ENCODE results near the gene DOCK11. TPM values are rescaled to one million over a fixed set of nuclear protein-coding genes. Genes with fewer than 3 reads are reported as not detected.

Gene DOCK11
- total and polyA plus RNA-seq, 2 donors (not counting 1 experiment from before 2014, with no cell fraction given): 31.0 to 83.5 TPM

DNA sequence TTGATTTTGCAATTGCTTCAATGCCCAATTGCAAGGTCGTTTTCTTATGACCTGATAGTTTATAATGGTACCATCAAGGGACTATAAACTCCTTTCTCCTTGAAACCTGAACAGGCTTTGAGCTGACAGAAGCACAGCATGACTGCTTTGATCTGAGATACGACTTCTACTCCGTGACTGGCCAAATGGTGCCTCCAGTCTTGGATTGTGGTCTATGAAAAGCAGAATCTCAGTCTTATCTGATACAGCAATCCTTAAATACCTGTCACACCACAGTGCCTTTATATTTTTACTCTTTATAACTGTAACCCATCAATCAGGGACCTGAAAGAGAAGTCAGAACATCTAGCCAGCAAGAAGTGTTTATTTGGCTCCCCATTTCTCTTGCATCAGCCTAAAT, 93.1 kb downstream of the DOCK11 start:
- Histone ChIP-seq H3K4me1 (ENCODE audit: control insufficient read depth in 2 of 2, insufficient read depth in 2 of 2, low read length in 2 of 2) (peaks cover 4 to 6% of the 10 kb centered on the region in 2 donors), H4K20me1 (ENCODE audit: control insufficient read depth, insufficient read depth, low read length, poor library complexity, severe bottlenecking) (no peaks in the 10 kb centered on the region), H3K4me2 (replicated peaks; ENCODE audit: low read depth, low read length, poor library complexity, severe bottlenecking) (no peak overlapping the region), H3K9ac (ENCODE audit: low read length) (no peak overlapping the region), H2AFZ (ENCODE audit: insufficient read depth, low read depth, low read length, poor library complexity, severe bottlenecking) (no peak overlapping the region), H3K27me3 (replicated peaks in 1 of 4; ENCODE audit: control extremely low read depth in 1 of 4, control insufficient read depth in 3 of 4, insufficient read depth in 4 of 4, low read length in 3 of 4) (no peaks in the 10 kb centered on the region), H3K36me3 (replicated peaks in 1 of 2; ENCODE audit: control extremely low read depth in 1 of 2, control insufficient read depth in 1 of 2, extremely low read depth in 1 of 2, insufficient read depth in 2 of 2, low read length in 1 of 2) (peaks cover 3 to 68% of the 10 kb centered on the region in 2 experiments), H3K79me2 (ENCODE audit: control insufficient read depth, insufficient read depth, low read length) (no peaks in the 10 kb centered on the region), H3K4me3 (ENCODE audit: control extremely low read depth in 1 of 5, extremely low read depth in 1 of 5, insufficient read depth in 1 of 5, low read depth in 2 of 5, low read length in 4 of 5) (no peak overlapping the region), H3K9me3 (ENCODE audit: control extremely low read depth in 1 of 3, control insufficient read depth in 2 of 3, insufficient read depth in 1 of 3, low read length in 2 of 3) (no peaks in the 10 kb centered on the region), H3K27ac (ENCODE audit: low read length in 2 of 2) (no peak overlapping the region)
- H3K4me3 Mint-ChIP-seq: no peak overlapping the region
- no peak for ATAC-seq (ENCODE audit: low read depth)
- H3K27ac Mint-ChIP-seq: no peak overlapping the region
- intact Hi-C loops (cut with micrococcal nuclease): no loop called here
- DNase-seq: no peak
- WGBS (ENCODE audit: insufficient coverage): 100% methylated on average over 2 of the region's 3 CpGs
- no peaks in the 10 kb centered on the region for H3K27me3 Mint-ChIP-seq
- TF ChIP-seq, protein P1, sequence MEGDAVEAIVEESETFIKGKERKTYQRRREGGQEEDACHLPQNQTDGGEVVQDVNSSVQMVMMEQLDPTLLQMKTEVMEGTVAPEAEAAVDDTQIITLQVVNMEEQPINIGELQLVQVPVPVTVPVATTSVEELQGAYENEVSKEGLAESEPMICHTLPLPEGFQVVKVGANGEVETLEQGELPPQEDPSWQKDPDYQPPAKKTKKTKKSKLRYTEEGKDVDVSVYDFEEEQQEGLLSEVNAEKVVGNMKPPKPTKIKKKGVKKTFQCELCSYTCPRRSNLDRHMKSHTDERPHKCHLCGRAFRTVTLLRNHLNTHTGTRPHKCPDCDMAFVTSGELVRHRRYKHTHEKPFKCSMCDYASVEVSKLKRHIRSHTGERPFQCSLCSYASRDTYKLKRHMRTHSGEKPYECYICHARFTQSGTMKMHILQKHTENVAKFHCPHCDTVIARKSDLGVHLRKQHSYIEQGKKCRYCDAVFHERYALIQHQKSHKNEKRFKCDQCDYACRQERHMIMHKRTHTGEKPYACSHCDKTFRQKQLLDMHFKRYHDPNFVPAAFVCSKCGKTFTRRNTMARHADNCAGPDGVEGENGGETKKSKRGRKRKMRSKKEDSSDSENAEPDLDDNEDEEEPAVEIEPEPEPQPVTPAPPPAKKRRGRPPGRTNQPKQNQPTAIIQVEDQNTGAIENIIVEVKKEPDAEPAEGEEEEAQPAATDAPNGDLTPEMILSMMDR (IDR thresholded peaks at IDR 0.05): no peak
- no peak for TF ChIP-seq EZH2 (IDR thresholded peaks at IDR 0.05; ENCODE audit: borderline replicate concordance, insufficient read depth, low read depth, low read length, poor library complexity, severe bottlenecking)
- POLR2A ChIA-PET: no interaction called here
- CTCF ChIA-PET: no interaction called here
- no peaks in the 10 kb centered on the region for H3K9me3 Mint-ChIP-seq (ENCODE audit: insufficient read depth)
- H3K4me1 Mint-ChIP-seq: peaks cover 20% of the 10 kb centered on the region

DNA sequence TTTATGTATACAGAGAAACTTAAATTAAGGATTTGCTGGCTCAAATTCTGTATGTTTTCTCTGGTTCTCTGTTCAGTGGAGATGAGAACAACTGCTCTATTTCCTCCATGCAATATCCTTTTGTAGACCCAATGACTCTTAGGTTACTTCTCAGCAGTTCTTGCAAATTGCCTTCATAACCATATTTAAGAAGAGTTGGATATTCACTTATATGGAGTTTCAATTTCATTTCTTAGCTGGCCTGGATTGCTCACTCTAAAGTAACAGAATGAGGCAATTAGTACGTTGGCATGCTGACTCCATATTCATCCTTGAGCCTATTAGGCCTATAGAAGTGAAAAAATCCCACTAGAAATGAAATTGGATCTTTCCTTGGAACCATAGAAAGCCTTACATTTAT, 93.6 kb downstream of the DOCK11 start:
- no peak overlapping the region for H3K9ac ChIP-seq (ENCODE audit: low read length)
- H3K9me3 ChIP-seq (ENCODE audit: control extremely low read depth in 1 of 3, control insufficient read depth in 2 of 3, insufficient read depth in 1 of 3, low read length in 2 of 3): no peaks in the 10 kb centered on the region
- H3K27ac ChIP-seq (ENCODE audit: low read length in 2 of 2): no peak overlapping the region
- ATAC-seq (ENCODE audit: low read depth) (no peak), DNase-seq (no peak)
- no CpG with 5 or more reads among the region's 1 CpG for WGBS (ENCODE audit: insufficient coverage)
- no peaks in the 10 kb centered on the region for H3K27me3 Mint-ChIP-seq
- no peak overlapping the region for H3K4me2 ChIP-seq (replicated peaks; ENCODE audit: low read depth, low read length, poor library complexity, severe bottlenecking)
- intact Hi-C loops (cut with micrococcal nuclease): no loop called here
- H3K4me3 ChIP-seq (ENCODE audit: control extremely low read depth in 1 of 5, extremely low read depth in 1 of 5, insufficient read depth in 1 of 5, low read depth in 2 of 5, low read length in 4 of 5): no peak overlapping the region
- H3K27me3 ChIP-seq (replicated peaks in 1 of 4; ENCODE audit: control extremely low read depth in 1 of 4, control insufficient read depth in 3 of 4, insufficient read depth in 4 of 4, low read length in 3 of 4): no peaks in the 10 kb centered on the region
- no peak overlapping the region for H3K4me3 Mint-ChIP-seq
- no peak overlapping the region for H2AFZ ChIP-seq (ENCODE audit: insufficient read depth, low read depth, low read length, poor library complexity, severe bottlenecking)
- no peaks in the 10 kb centered on the region for H4K20me1 ChIP-seq (ENCODE audit: control insufficient read depth, insufficient read depth, low read length, poor library complexity, severe bottlenecking)
- CTCF ChIA-PET: no interaction called here
- peaks cover 3 to 69% of the 10 kb centered on the region in 2 experiments for H3K36me3 ChIP-seq (replicated peaks in 1 of 2; ENCODE audit: control extremely low read depth in 1 of 2, control insufficient read depth in 1 of 2, extremely low read depth in 1 of 2, insufficient read depth in 2 of 2, low read length in 1 of 2)
- TF ChIP-seq, protein P1 (IDR thresholded peaks at IDR 0.05): no peak
- no peak for TF ChIP-seq EZH2 (IDR thresholded peaks at IDR 0.05; ENCODE audit: borderline replicate concordance, insufficient read depth, low read depth, low read length, poor library complexity, severe bottlenecking)
- no peaks in the 10 kb centered on the region for H3K9me3 Mint-ChIP-seq (ENCODE audit: insufficient read depth)
- no peak overlapping the region for H3K27ac Mint-ChIP-seq
- no peaks in the 10 kb centered on the region for H3K79me2 ChIP-seq (ENCODE audit: control insufficient read depth, insufficient read depth, low read length)
- POLR2A ChIA-PET: no interaction called here
- H3K4me1 Mint-ChIP-seq: peaks cover 20% of the 10 kb centered on the region
- peaks cover 4 to 6% of the 10 kb centered on the region in 2 donors for H3K4me1 ChIP-seq (ENCODE audit: control insufficient read depth in 2 of 2, insufficient read depth in 2 of 2, low read length in 2 of 2)
